ENCODE results near the gene CHCHD10. TPM values are rescaled to one million over a fixed set of nuclear protein-coding genes. Genes with fewer than 3 reads are reported as not detected.

Gene CHCHD10
- total and polyA plus RNA-seq, 8 donors, result 5.8 to 589 (median 126) TPM

GRCh38 chr22:23722724-23723123 is 45.0 kb downstream of the CHCHD10 start:
- H3K27me3 ChIP-seq, result no peaks in the 10 kb centered on the region
- no peak for TF ChIP-seq POLR2A (IDR thresholded peaks at IDR 0.05)
- no peak for TF ChIP-seq POLR2AphosphoS5 (IDR thresholded peaks at IDR 0.05)
- no peak for TF ChIP-seq CTCF (IDR thresholded peaks at IDR 0.05)
- TF ChIP-seq EP300 (IDR thresholded peaks at IDR 0.05), result no peak
- H3K9me3 ChIP-seq, result no peaks in the 10 kb centered on the region
- 56 to 71% (median 60%) methylated on average over 2 of the region's 2 CpGs for WGBS, 5 donors
- no peak overlapping the region for H3K4me3 ChIP-seq
- intact Hi-C loops (cut with DNase I; ENCODE audit: low total_unique reads), result no loop called here
- H3K27ac ChIP-seq, result no peak overlapping the region
- no peak for DNase-seq
- H3K36me3 ChIP-seq, result no peaks in the 10 kb centered on the region
- no peaks in the 10 kb centered on the region for H3K4me1 ChIP-seq

GRCh38 chr22:23722160-23722559 is 45.6 kb downstream of the CHCHD10 start:
- Histone ChIP-seq H3K27ac (no peak overlapping the region), H3K4me3 (no peak overlapping the region), H3K27me3 (no peaks in the 10 kb centered on the region), H3K9me3 (no peaks in the 10 kb centered on the region), H3K4me1 (peaks cover 3 to 5% (median 5%) of the 10 kb centered on the region in 4 donors), H3K36me3 (no peaks in the 10 kb centered on the region)
- intact Hi-C loops (cut with DNase I; ENCODE audit: low total_unique reads), result no loop called here
- WGBS, 5 donors, result 69 to 86% (median 76%) methylated on average over 4 of the region's 4 CpGs
- no peak for DNase-seq
- TF ChIP-seq POLR2A (IDR thresholded peaks at IDR 0.05) (no peak), EP300 (IDR thresholded peaks at IDR 0.05) (no peak), CTCF (IDR thresholded peaks at IDR 0.05) (no peak), POLR2AphosphoS5 (IDR thresholded peaks at IDR 0.05) (no peak)

GRCh38 chr22:23720855-23721254 is 46.9 kb downstream of the CHCHD10 start:
- Histone ChIP-seq H3K4me1 (peaks cover 9 to 15% (median 14%) of the 10 kb centered on the region in 4 donors), H3K36me3 (no peaks in the 10 kb centered on the region), H3K27me3 (no peaks in the 10 kb centered on the region), H3K9me3 (no peaks in the 10 kb centered on the region), H3K4me3 (no peak overlapping the region), H3K27ac (no peak overlapping the region)
- no peak for DNase-seq
- intact Hi-C loops (cut with DNase I; ENCODE audit: low total_unique reads), result no loop called here
- 42 to 56% (median 54%) methylated on average over 6 of the region's 6 CpGs for WGBS, 5 donors
- TF ChIP-seq CTCF (IDR thresholded peaks at IDR 0.05) (no peak), POLR2AphosphoS5 (IDR thresholded peaks at IDR 0.05) (no peak), EP300 (IDR thresholded peaks at IDR 0.05) (no peak), POLR2A (IDR thresholded peaks at IDR 0.05) (no peak)

GRCh38 chr22:23718371-23719165 is 49.2 kb downstream of the CHCHD10 start:
- TF ChIP-seq POLR2AphosphoS5 (IDR thresholded peaks at IDR 0.05) (no peak), EP300 (IDR thresholded peaks at IDR 0.05) (no peak), CTCF (IDR thresholded peaks at IDR 0.05) (no peak), POLR2A (IDR thresholded peaks at IDR 0.05) (no peak)
- H3K4me1 ChIP-seq, result peaks cover 10 to 24% (median 22%) of the 10 kb centered on the region in 4 donors
- no peaks in the 10 kb centered on the region for H3K9me3 ChIP-seq
- H3K36me3 ChIP-seq, result peaks cover 4 to 16% (median 15%) of the 10 kb centered on the region in 4 donors
- H3K4me3 ChIP-seq, result no peak overlapping the region
- intact Hi-C loops (cut with DNase I; ENCODE audit: low total_unique reads), result no loop called here
- 81 to 84% (median 83%) methylated on average over 17 of the region's 17 CpGs for WGBS, 5 donors
- H3K27ac ChIP-seq, result no peak overlapping the region
- no peaks in the 10 kb centered on the region for H3K27me3 ChIP-seq
- no peak for DNase-seq
